HG03354 (cell line): ENCODE measurements around the gene NGEF.

Experiments
- ATAC-seq: cut with Tn5 transposase; IDR thresholded peaks from one replicate; pipeline ENCODE4 v1.9.1; 2021; ENCODE audit warnings: mild to moderate bottlenecking; ENCODE audit not compliant: unreplicated experiment, poor library complexity, severe bottlenecking

The NGEF gene

GRCh38 chr2:232876978-232877441 lies 136.0 kb downstream of the NGEF start:
- ATAC-seq = no peak

GRCh38 chr2:232876161-232876977 lies 136.7 kb downstream of the NGEF start:
- no peak for ATAC-seq

GRCh38 chr2:232875256-232876121 lies 137.6 kb downstream of the NGEF start:
- ATAC-seq = no peak

- no peak for ATAC-seq
Measured at GRCh38 chr2:232874677-232875223, 138.3 kb downstream of the NGEF start.

GRCh38 chr2:232873909-232874641 lies 139.0 kb downstream of the NGEF start:
- ATAC-seq = no peak

- ATAC-seq = no peak
Measured at GRCh38 chr2:232873292-232873908, 139.7 kb downstream of the NGEF start.

GRCh38 chr2:232872826-232873225 lies 140.2 kb downstream of the NGEF start:
- no peak for ATAC-seq

- no peak for ATAC-seq
Measured at GRCh38 chr2:232871835-232872736, 141.0 kb downstream of the NGEF start.

GRCh38 chr2:232871418-232871834 lies 141.6 kb downstream of the NGEF start:
- ATAC-seq = no peak

- ATAC-seq = no peak
Measured at GRCh38 chr2:232870766-232871371, 142.2 kb downstream of the NGEF start.

GRCh38 chr2:232870018-232870765 lies 142.9 kb downstream of the NGEF start, which contains the start of gene SNORC:
TSS of gene SNORC (plus strand) at chr2:232870264. CDS start at chr2:232870342, 78 bp downstream.
- ATAC-seq = no peak

GRCh38 chr2:232869138-232870017 lies 143.7 kb downstream of the NGEF start:
- ATAC-seq = no peak

GRCh38 chr2:232866104-232866503 lies 147.0 kb downstream of the NGEF start:
- no peak for ATAC-seq

GRCh38 chr2:232865165-232865564 lies 147.9 kb downstream of the NGEF start:
- ATAC-seq = no peak

- no peak for ATAC-seq
Measured at GRCh38 chr2:232863996-232864395, 149.1 kb downstream of the NGEF start.

GRCh38 chr2:232861353-232861752 lies 151.7 kb downstream of the NGEF start:
- no peak for ATAC-seq
